ENCODE measurements around the gene C1orf198.

Gene C1orf198

GRCh38 chr1:230895452-230895851 is 27.1 kb upstream of the C1orf198 start:
- no peak for TF ChIP-seq TAF1 (IDR thresholded peaks at IDR 0.05; ENCODE audit: borderline replicate concordance, insufficient read depth, low read length)
- no peak for TF ChIP-seq REST (IDR thresholded peaks at IDR 0.05; ENCODE audit: insufficient read depth in 1 of 2, low read depth in 2 of 2, low read length in 2 of 2)
- no peak for TF ChIP-seq FOXP2 (optimal IDR thresholded peaks at IDR 0.05; ENCODE audit: borderline replicate concordance, extremely low read depth, extremely low read length, insufficient read depth)
- TF ChIP-seq POLR2AphosphoS5 (IDR thresholded peaks at IDR 0.05; ENCODE audit: low read depth, low read length): no peak
- no peak for TF ChIP-seq SIN3A (IDR thresholded peaks at IDR 0.05; ENCODE audit: borderline replicate concordance, insufficient read depth, low read length)

GRCh38 chr1:230894664-230895063 is 26.3 kb upstream of the C1orf198 start:
- TF ChIP-seq TAF1 (IDR thresholded peaks at IDR 0.05; ENCODE audit: borderline replicate concordance, insufficient read depth, low read length) (no peak), SIN3A (IDR thresholded peaks at IDR 0.05; ENCODE audit: borderline replicate concordance, insufficient read depth, low read length) (no peak), POLR2AphosphoS5 (IDR thresholded peaks at IDR 0.05; ENCODE audit: low read depth, low read length) (no peak), FOXP2 (optimal IDR thresholded peaks at IDR 0.05; ENCODE audit: borderline replicate concordance, extremely low read depth, extremely low read length, insufficient read depth) (no peak), REST (IDR thresholded peaks at IDR 0.05; ENCODE audit: insufficient read depth in 1 of 2, low read depth in 2 of 2, low read length in 2 of 2) (no peak)

GRCh38 chr1:230894032-230894431 is 25.7 kb upstream of the C1orf198 start:
- TF ChIP-seq TAF1 (IDR thresholded peaks at IDR 0.05; ENCODE audit: borderline replicate concordance, insufficient read depth, low read length): no peak

GRCh38 chr1:230892018-230892491 is 23.7 kb upstream of the C1orf198 start:
- TF ChIP-seq SIN3A (IDR thresholded peaks at IDR 0.05; ENCODE audit: borderline replicate concordance, insufficient read depth, low read length): no peak

GRCh38 chr1:230891413-230891812 is 23.1 kb upstream of the C1orf198 start:
- TF ChIP-seq FOXP2 (optimal IDR thresholded peaks at IDR 0.05; ENCODE audit: borderline replicate concordance, extremely low read depth, extremely low read length, insufficient read depth): no peak
- no peak for TF ChIP-seq TAF1 (IDR thresholded peaks at IDR 0.05; ENCODE audit: borderline replicate concordance, insufficient read depth, low read length)
- TF ChIP-seq POLR2AphosphoS5 (IDR thresholded peaks at IDR 0.05; ENCODE audit: low read depth, low read length): no peak
- no peak for TF ChIP-seq REST (IDR thresholded peaks at IDR 0.05; ENCODE audit: insufficient read depth in 1 of 2, low read depth in 2 of 2, low read length in 2 of 2)
- TF ChIP-seq SIN3A (IDR thresholded peaks at IDR 0.05; ENCODE audit: borderline replicate concordance, insufficient read depth, low read length): no peak

GRCh38 chr1:230884646-230885045 is 16.3 kb upstream of the C1orf198 start:
- no peak for TF ChIP-seq SIN3A (IDR thresholded peaks at IDR 0.05; ENCODE audit: borderline replicate concordance, insufficient read depth, low read length)
- TF ChIP-seq FOXP2 (optimal IDR thresholded peaks at IDR 0.05; ENCODE audit: borderline replicate concordance, extremely low read depth, extremely low read length, insufficient read depth): no peak

GRCh38 chr1:230883967-230884366 is 15.6 kb upstream of the C1orf198 start:
- TF ChIP-seq POLR2AphosphoS5 (IDR thresholded peaks at IDR 0.05; ENCODE audit: low read depth, low read length): no peak
